Smooth muscle cell (in vitro differentiated cells): ENCODE results near the gene APC. TPM values are rescaled to one million over a fixed set of nuclear protein-coding genes. Genes with fewer than 3 reads are reported as not detected.

Source experiments
- DNase-seq: peaks from one replicate; lab custom pipeline; 2025; ENCODE audit not compliant: unreplicated experiment; lab: John Stamatoyannopoulos, UW
- H2AFZ ChIP-seq: fragments of 200-600 bp; sonication (generic); 2 replicates; pipeline ENCODE4 v1.6.0; 2016; ENCODE audit warnings: antibody characterized with exemption, low read depth, mild to moderate bottlenecking
- H3F3A ChIP-seq: fragments of 200-600 bp; sonication (generic); 2 replicates; pipeline ENCODE4 v1.6.0; 2017; ENCODE audit warnings: antibody characterized with exemption, low read depth
- H3K27ac ChIP-seq: fragments of 200-600 bp; sonication (generic); 2 replicates; pipeline ENCODE4 v1.5.1; 2016; ENCODE audit warnings: low read depth, mild to moderate bottlenecking
- H3K27me3 ChIP-seq: fragments of 200-600 bp; sonication (generic); 2 replicates; pipeline ENCODE4 v1.6.1; 2016; ENCODE audit warnings: low read depth, mild to moderate bottlenecking
- H3K36me3 ChIP-seq: fragments of 200-600 bp; sonication (generic); 2 replicates; pipeline ENCODE4 v1.5.1; 2016; ENCODE audit warnings: low read depth
- H3K4me1 ChIP-seq: fragments of 200-600 bp; sonication (generic); 2 replicates; pipeline ENCODE4 v1.5.1; 2016; ENCODE audit warnings: low read depth
- H3K4me2 ChIP-seq: fragments of 200-600 bp; sonication (generic); 2 replicates; pipeline ENCODE4 v1.6.0; 2016; ENCODE audit warnings: mild to moderate bottlenecking
- H3K4me3 ChIP-seq: fragments of 200-600 bp; sonication (generic); 2 replicates; pipeline ENCODE4 v1.5.1; 2016; ENCODE audit warnings: mild to moderate bottlenecking
- H3K79me2 ChIP-seq: fragments of 200-600 bp; sonication (generic); 2 replicates; pipeline ENCODE4 v1.6.0; 2016; ENCODE audit warnings: low read depth, mild to moderate bottlenecking
- H3K9ac ChIP-seq: fragments of 200-600 bp; sonication (generic); 2 replicates; pipeline ENCODE4 v1.6.0; 2016; ENCODE audit warnings: low read depth
- H3K9me3 ChIP-seq: fragments of 200-600 bp; sonication (generic); replicated peaks from 2 replicates; pipeline ENCODE4 v1.5.1; 2016; ENCODE audit warnings: low read depth
- H4K20me1 ChIP-seq: fragments of 200-600 bp; sonication (generic); 2 replicates; pipeline ENCODE4 v1.6.0; 2016; ENCODE audit warnings: low read depth
- CTCF ChIP-seq: fragments of 200-600 bp; sonication (generic); IDR thresholded peaks from 2 replicates; pipeline ENCODE4 v1.5.1; 2017; ENCODE audit warnings: borderline replicate concordance, mild to moderate bottlenecking, antibody characterized with exemption; ENCODE audit not compliant: insufficient read depth, poor library complexity, severe bottlenecking
- WGBS: methylation state at CpG from one replicate; pipeline ENCODE4 v1.1.7; 2016; ENCODE audit warnings: low lambda C conversion rate; 5-methylcytosine and 5-hydroxymethylcytosine counted together
- polyA plus RNA-seq: library from polyadenylated mRNA; unstranded; fragments of >200 nt; fragmentation: Nextera tagmentation; extraction: Ambion mirVana; gene quantifications from 2 replicates; pipeline ENCODE4 v1.2.1, GENCODE V29; 2016
- total RNA-seq: library from RNA; depleted of rRNA; stranded (reverse); fragments of >200 nt; gene quantifications from 2 replicates; pipeline ENCODE4 v1.2.3, GENCODE V29; 2014

Gene APC
- total and polyA plus RNA-seq, 2 experiments from 2014 or later = 9.1 to 36.7 TPM

DNA sequence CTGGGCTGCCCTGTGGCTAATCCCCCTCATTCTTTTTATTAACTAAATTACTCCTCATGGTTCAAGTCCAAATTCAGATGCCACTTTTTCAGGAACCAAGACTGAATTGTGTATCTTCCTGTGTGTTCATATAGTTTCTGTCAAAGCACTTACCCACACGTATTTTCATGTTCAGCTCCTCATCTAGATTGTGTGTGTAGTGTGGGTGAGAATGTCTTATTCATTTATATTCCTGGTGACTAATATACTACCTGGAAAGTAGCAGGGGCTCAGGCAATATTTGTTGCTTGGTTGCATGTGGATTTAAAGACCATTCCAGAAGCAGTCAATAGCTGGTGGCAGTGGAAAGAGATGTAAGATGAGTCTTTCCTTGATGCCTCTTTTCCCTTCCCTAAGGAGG lies 74.9 kb downstream of the APC start:
- WGBS = 93% methylated on average over 1 of the region's 1 CpG
- H3K9me3 ChIP-seq = no peaks in the 10 kb centered on the region
- DNase-seq = no peak

GRCh38 chr5:112820246-112820645 lies 82.6 kb downstream of the APC start:
- Histone ChIP-seq H3K4me1 (no peaks in the 10 kb centered on the region), H3K36me3 (peaks cover 7% of the 10 kb centered on the region), H3K79me2 (no peaks in the 10 kb centered on the region), H3K4me2 (no peak overlapping the region), H3K4me3 (no peak overlapping the region), H3K9ac (no peak overlapping the region), H2AFZ (no peak overlapping the region), H4K20me1 (no peaks in the 10 kb centered on the region), H3K27me3 (no peaks in the 10 kb centered on the region), H3K27ac (no peak overlapping the region), H3F3A (no peaks in the 10 kb centered on the region), H3K9me3 (no peaks in the 10 kb centered on the region)
- no peak for DNase-seq
- no peak for TF ChIP-seq CTCF
- WGBS = 98% methylated on average over 1 of the region's 1 CpG

More for the DNA sequence above, 74.9 kb downstream of the APC start:
- H3K4me3 ChIP-seq = no peak overlapping the region
- H4K20me1 ChIP-seq = no peaks in the 10 kb centered on the region
- no peak overlapping the region for H2AFZ ChIP-seq
- no peaks in the 10 kb centered on the region for H3K4me1 ChIP-seq
- H3F3A ChIP-seq = no peaks in the 10 kb centered on the region
- peaks cover 4% of the 10 kb centered on the region for H3K36me3 ChIP-seq
- no peaks in the 10 kb centered on the region for H3K79me2 ChIP-seq
- H3K27ac ChIP-seq = no peak overlapping the region
- H3K9ac ChIP-seq = no peak overlapping the region
- H3K27me3 ChIP-seq = no peaks in the 10 kb centered on the region
- no peak overlapping the region for H3K4me2 ChIP-seq
- no peak for TF ChIP-seq CTCF

DNA sequence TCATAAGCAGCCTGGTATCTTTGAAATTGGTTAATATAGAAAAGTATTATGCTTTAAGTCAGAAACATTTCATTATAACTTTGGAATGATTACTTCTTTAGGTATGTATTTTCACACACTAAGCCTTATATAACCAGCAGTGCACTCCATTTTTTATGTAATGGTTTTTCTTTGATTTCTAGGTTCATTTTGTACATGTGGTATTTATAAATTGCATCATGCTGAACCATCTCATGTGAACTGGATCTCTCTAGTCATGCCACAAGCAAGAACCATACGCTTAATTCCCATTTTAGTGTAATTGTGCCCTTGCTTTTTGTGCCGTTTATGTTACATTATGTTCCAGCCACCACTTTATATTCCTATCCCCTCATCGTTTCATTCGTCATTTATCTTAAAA lies 84.8 kb downstream of the APC start:
- WGBS = 72% methylated on average over 4 of the region's 4 CpGs
- Histone ChIP-seq H3K4me1 (no peaks in the 10 kb centered on the region), H3F3A (no peaks in the 10 kb centered on the region), H3K27ac (no peak overlapping the region), H2AFZ (no peak overlapping the region), H4K20me1 (no peaks in the 10 kb centered on the region), H3K9ac (no peak overlapping the region), H3K36me3 (peaks cover 14% of the 10 kb centered on the region), H3K9me3 (no peaks in the 10 kb centered on the region), H3K79me2 (no peaks in the 10 kb centered on the region), H3K4me2 (no peak overlapping the region), H3K27me3 (no peaks in the 10 kb centered on the region), H3K4me3 (no peak overlapping the region)
- no peak for DNase-seq
- TF ChIP-seq CTCF = no peak

DNA sequence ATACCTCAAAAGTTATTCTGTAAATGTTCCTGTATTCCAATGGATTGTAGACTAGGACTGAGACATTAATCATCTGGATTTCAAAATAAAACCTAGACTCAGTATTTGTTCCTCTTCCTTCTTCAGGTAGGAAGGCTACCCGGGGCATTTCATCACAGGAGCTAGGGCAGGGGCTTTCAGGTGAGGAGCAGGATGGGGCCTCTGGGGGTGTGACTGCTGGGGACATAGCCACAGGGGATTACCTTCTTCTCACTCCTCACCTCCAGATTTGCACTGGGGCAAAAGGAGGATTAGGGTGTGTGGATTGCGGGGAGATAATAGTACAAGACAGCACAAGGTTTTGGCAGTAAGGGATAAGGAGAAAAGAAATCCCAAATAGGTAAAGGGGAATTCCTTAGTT lies 85.5 kb downstream of the APC start:
- no peaks in the 10 kb centered on the region for H3F3A ChIP-seq
- no peak overlapping the region for H3K4me2 ChIP-seq
- no peaks in the 10 kb centered on the region for H3K9me3 ChIP-seq
- H3K27ac ChIP-seq = no peak overlapping the region
- H4K20me1 ChIP-seq = no peaks in the 10 kb centered on the region
- 98% methylated on average over 2 of the region's 2 CpGs for WGBS
- no peak for DNase-seq
- H3K4me1 ChIP-seq = no peaks in the 10 kb centered on the region
- no peaks in the 10 kb centered on the region for H3K79me2 ChIP-seq
- H2AFZ ChIP-seq = no peak overlapping the region
- peaks cover 21% of the 10 kb centered on the region for H3K36me3 ChIP-seq
- no peak overlapping the region for H3K4me3 ChIP-seq
- H3K27me3 ChIP-seq = no peaks in the 10 kb centered on the region
- no peak overlapping the region for H3K9ac ChIP-seq
- TF ChIP-seq CTCF = no peak
